Mammary epithelial cell (primary cell): ENCODE results near the gene NEK3.

Source experiments
- CTCF ChIP-seq, 2 donors: IDR thresholded peaks in 1 of 2; conservative IDR thresholded peaks in 1 of 2; 2 replicates each; pipeline ENCODE4 v1.5.1; 2011 to 2012; ENCODE audit warnings: inconsistent platforms in 2 of 2, low read length in 2 of 2, mild to moderate bottlenecking in 2 of 2, control low read depth in 1 of 2, low read depth in 1 of 2; ENCODE audit not compliant: insufficient read depth in 1 of 2; ENCODE audit errors: extremely low read depth in 1 of 2
- EZH2 ChIP-seq: IDR thresholded peaks from 2 replicates; pipeline ENCODE4 v1.6.1; 2012; ENCODE audit warnings: low read length, inconsistent platforms, borderline replicate concordance

GRCh38 chr13:52162279-52163101 is 3.1 kb upstream of the NEK3 start:
- TF ChIP-seq EZH2 = no peak
- TF ChIP-seq CTCF (conservative IDR thresholded peaks at IDR 0.05 in 1 of 2, IDR thresholded peaks at IDR 0.05 in 1 of 2; ENCODE audit: extremely low read depth in 1 of 2, insufficient read depth in 1 of 2, low read depth in 1 of 2, low read length in 2 of 2) = no peak
